GM12878 (cell line): ENCODE data around the gene CTR9. TPM values are rescaled to one million over a fixed set of nuclear protein-coding genes. Genes with fewer than 3 reads are reported as not detected.

Experiments used
- CBX5 ChIP-seq: sonication (generic); IDR thresholded peaks from 2 replicates; pipeline ENCODE4 v1.6.1; 2016; ENCODE audit warnings: low read depth, moderate library complexity, mild to moderate bottlenecking, inconsistent platforms
- MTA3 ChIP-seq: IDR thresholded peaks from 2 replicates; pipeline ENCODE4 v1.6.1; 2012; ENCODE audit warnings: low read length, inconsistent platforms, borderline replicate concordance
- RAD51 ChIP-seq: fragments of 450-650 bp; IDR thresholded peaks from 2 replicates; pipeline ENCODE4 v1.6.1; 2016; ENCODE audit warnings: moderate library complexity, mild to moderate bottlenecking, inconsistent platforms
- SKIL ChIP-seq: fragments of 450-650 bp; IDR thresholded peaks from 2 replicates; pipeline ENCODE4 v1.6.1; 2017; ENCODE audit warnings: mild to moderate bottlenecking, low read depth, inconsistent platforms; ENCODE audit not compliant: poor library complexity, severe bottlenecking
- ZNF24 ChIP-seq: fragments of 450-650 bp; IDR thresholded peaks from 2 replicates; pipeline ENCODE4 v1.6.1; 2017; ENCODE audit warnings: antibody characterized with exemption, mild to moderate bottlenecking
- polyA plus RNA-seq, 11 experiments: library from polyadenylated mRNA; depleted of rRNA in 4 of 11; unstranded in 6 of 11; stranded (reverse) in 5 of 11; fragments of >200 nt; fragmentation: Nextera tagmentation in 4 of 11; fragmentation: Illumina TruSeq in 1 of 11; extraction: Ambion mirVana in 4 of 11; extraction: Trizol in 1 of 11; gene quantifications; 1 replicate in 1 of 11; 2 replicates in 10 of 11; pipeline versions ENCODE4 v1.2.1 to v1.2.3, GENCODE V29; 2011 to 2016; ENCODE audit warnings: inconsistent platforms in 2 of 11, missing spikeins in 2 of 11, low read depth in 1 of 11
- small RNA-seq: library from RNA; depleted of rRNA; stranded (forward); fragments of <200 nt; gene quantifications from one replicate; pipeline ENCODE3, GENCODE V24; 2014
- total RNA-seq, 4 experiments: library from RNA; depleted of rRNA in 3 of 4; stranded (reverse); fragments of >200 nt in 3 of 4; fragmentation: Illumina TruSeq in 1 of 4; extraction: Trizol in 1 of 4; gene quantifications; 2 replicates each; pipeline versions ENCODE4 v1.2.1 to v1.2.3, GENCODE V29; 2013 to 2021
- TF ChIP-seq, protein P1 (sequence below), 3 experiments: IDR thresholded peaks in 2 of 3; conservative IDR thresholded peaks in 1 of 3; 2 replicates each; pipeline ENCODE4 v1.5.1; 2011; ENCODE audit warnings: low read depth in 3 of 3, low read length in 3 of 3, mild to moderate bottlenecking in 3 of 3, control low read depth in 2 of 3, moderate library complexity in 2 of 3, inconsistent platforms in 1 of 3, mixed read lengths in 1 of 3; ENCODE audit not compliant: control insufficient read depth in 2 of 3, insufficient read depth in 1 of 3; ENCODE audit errors: extremely low read depth in 1 of 3

Gene CTR9
- total and polyA plus RNA-seq, 10 of the 15 experiments (the other 5 are each of a cell fraction or from before 2014, with no cell fraction given) = 13.9 to 54.9 (median 28.9) TPM

GRCh38 chr11:10829139-10829538 is 78.1 kb downstream of the CTR9 start (continued):
- TF ChIP-seq, protein P1, sequence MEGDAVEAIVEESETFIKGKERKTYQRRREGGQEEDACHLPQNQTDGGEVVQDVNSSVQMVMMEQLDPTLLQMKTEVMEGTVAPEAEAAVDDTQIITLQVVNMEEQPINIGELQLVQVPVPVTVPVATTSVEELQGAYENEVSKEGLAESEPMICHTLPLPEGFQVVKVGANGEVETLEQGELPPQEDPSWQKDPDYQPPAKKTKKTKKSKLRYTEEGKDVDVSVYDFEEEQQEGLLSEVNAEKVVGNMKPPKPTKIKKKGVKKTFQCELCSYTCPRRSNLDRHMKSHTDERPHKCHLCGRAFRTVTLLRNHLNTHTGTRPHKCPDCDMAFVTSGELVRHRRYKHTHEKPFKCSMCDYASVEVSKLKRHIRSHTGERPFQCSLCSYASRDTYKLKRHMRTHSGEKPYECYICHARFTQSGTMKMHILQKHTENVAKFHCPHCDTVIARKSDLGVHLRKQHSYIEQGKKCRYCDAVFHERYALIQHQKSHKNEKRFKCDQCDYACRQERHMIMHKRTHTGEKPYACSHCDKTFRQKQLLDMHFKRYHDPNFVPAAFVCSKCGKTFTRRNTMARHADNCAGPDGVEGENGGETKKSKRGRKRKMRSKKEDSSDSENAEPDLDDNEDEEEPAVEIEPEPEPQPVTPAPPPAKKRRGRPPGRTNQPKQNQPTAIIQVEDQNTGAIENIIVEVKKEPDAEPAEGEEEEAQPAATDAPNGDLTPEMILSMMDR (IDR thresholded peaks at IDR 0.05 in 2 of 3, conservative IDR thresholded peaks at IDR 0.05 in 1 of 3; ENCODE audit: control insufficient read depth in 2 of 3, extremely low read depth in 1 of 3, insufficient read depth in 1 of 3, low read depth in 3 of 3, low read length in 3 of 3) = no peak
- TF ChIP-seq MTA3 (no peak), SKIL (no peak), CBX5 (no peak), RAD51 (no peak), ZNF24 (no peak)

Small RNA genes lying within 50 kb of the gene (small RNA-seq; reads per million reads assigned to genes)
- gene RF00019 (not detected), gene SNORD97 (not detected)

Other genes with a start within 250 kb of the CTR9 start
- gene RNF141, start 210.1 kb upstream of the CTR9 start, total RNA-seq (2014; rRNA removed) = 9.8 and 13.1 TPM in 2 replicates
- gene RNF141, start 210.1 kb upstream of the CTR9 start, total RNA-seq (2014; rRNA removed; fragmentation: Illumina TruSeq; extraction: Trizol) = 11.7 and 12.7 TPM in 2 replicates
- gene RNF141, start 210.1 kb upstream of the CTR9 start, total RNA-seq (2021) = 12.5 and 13.8 TPM in 2 replicates
- gene RNF141, start 210.1 kb upstream of the CTR9 start, polyA plus RNA-seq (2011; rRNA removed) = 14.7 and 24.0 TPM in 2 replicates
- 10.8 and 15.3 TPM in 2 replicates for gene RNF141, start 210.1 kb upstream of the CTR9 start, polyA plus RNA-seq (2014; fragmentation: Illumina TruSeq; extraction: Trizol)
- 10 to 100 TPM; 21.2 to 36.8 TPM for gene RNF141, start 210.1 kb upstream of the CTR9 start, polyA plus RNA-seq (2014; fragmentation: Nextera tagmentation; extraction: Ambion mirVana)
- 7.6 and 8.1 TPM in 2 replicates for gene RNF141, start 210.1 kb upstream of the CTR9 start, polyA plus RNA-seq (2014; rRNA removed)
- gene RNF141, start 210.1 kb upstream of the CTR9 start, polyA plus RNA-seq (2016; fragmentation: Nextera tagmentation; extraction: Ambion mirVana) = 10 to 100 TPM; 17.4 to 22.2 TPM
- gene LYVE1, start 182.6 kb upstream of the CTR9 start, total RNA-seq (2014; rRNA removed) = 0.05 TPM in 1 of 2 replicates, not detected in the other
- not detected in 2 replicates for gene LYVE1, start 182.6 kb upstream of the CTR9 start, total RNA-seq (2014; rRNA removed; fragmentation: Illumina TruSeq; extraction: Trizol)
- 0.13 and 0.15 TPM in 2 replicates for gene LYVE1, start 182.6 kb upstream of the CTR9 start, total RNA-seq (2021)
- gene LYVE1, start 182.6 kb upstream of the CTR9 start, polyA plus RNA-seq (2011; rRNA removed) = not detected in 2 replicates
- not detected in 2 replicates for gene LYVE1, start 182.6 kb upstream of the CTR9 start, polyA plus RNA-seq (2014; fragmentation: Illumina TruSeq; extraction: Trizol)
- not detected for gene LYVE1, start 182.6 kb upstream of the CTR9 start, polyA plus RNA-seq (2014; fragmentation: Nextera tagmentation; extraction: Ambion mirVana)
- gene LYVE1, start 182.6 kb upstream of the CTR9 start, polyA plus RNA-seq (2014; rRNA removed) = not detected in 2 replicates
- not detected for gene LYVE1, start 182.6 kb upstream of the CTR9 start, polyA plus RNA-seq (2016; fragmentation: Nextera tagmentation; extraction: Ambion mirVana)
- gene IRAG1, start 57.5 kb upstream of the CTR9 start, total RNA-seq (2014; rRNA removed) = under 0.01 and 0.06 TPM in 2 replicates
- gene IRAG1, start 57.5 kb upstream of the CTR9 start, total RNA-seq (2014; rRNA removed; fragmentation: Illumina TruSeq; extraction: Trizol) = 0.05 and 0.18 TPM in 2 replicates
- gene IRAG1, start 57.5 kb upstream of the CTR9 start, total RNA-seq (2021) = 0.03 and 0.40 TPM in 2 replicates
- gene IRAG1, start 57.5 kb upstream of the CTR9 start, polyA plus RNA-seq (2011; rRNA removed) = 0.01 TPM in 1 of 2 replicates, not detected in the other
- gene IRAG1, start 57.5 kb upstream of the CTR9 start, polyA plus RNA-seq (2014; fragmentation: Illumina TruSeq; extraction: Trizol) = 0.06 TPM in 1 of 2 replicates, not detected in the other
- under 1 TPM in 1 of 2 experiments, not detected in 1; 0.02 TPM for gene IRAG1, start 57.5 kb upstream of the CTR9 start, polyA plus RNA-seq (2014; fragmentation: Nextera tagmentation; extraction: Ambion mirVana)
- gene IRAG1, start 57.5 kb upstream of the CTR9 start, polyA plus RNA-seq (2014; rRNA removed) = 0.04 and 0.08 TPM in 2 replicates
- not detected for gene IRAG1, start 57.5 kb upstream of the CTR9 start, polyA plus RNA-seq (2016; fragmentation: Nextera tagmentation; extraction: Ambion mirVana)
- 882 and 914 TPM in 2 replicates for gene EIF4G2, start 57.7 kb downstream of the CTR9 start, total RNA-seq (2014; rRNA removed)
- gene EIF4G2, start 57.7 kb downstream of the CTR9 start, total RNA-seq (2014; rRNA removed; fragmentation: Illumina TruSeq; extraction: Trizol) = 587 and 614 TPM in 2 replicates
- gene EIF4G2, start 57.7 kb downstream of the CTR9 start, total RNA-seq (2021) = 833 and 857 TPM in 2 replicates
- gene EIF4G2, start 57.7 kb downstream of the CTR9 start, polyA plus RNA-seq (2011; rRNA removed) = 539 and 746 TPM in 2 replicates
- 813 and 914 TPM in 2 replicates for gene EIF4G2, start 57.7 kb downstream of the CTR9 start, polyA plus RNA-seq (2014; fragmentation: Illumina TruSeq; extraction: Trizol)
- 100 to 1,000 TPM; 210 to 317 TPM for gene EIF4G2, start 57.7 kb downstream of the CTR9 start, polyA plus RNA-seq (2014; fragmentation: Nextera tagmentation; extraction: Ambion mirVana)
- 395 and 419 TPM in 2 replicates for gene EIF4G2, start 57.7 kb downstream of the CTR9 start, polyA plus RNA-seq (2014; rRNA removed)
- gene EIF4G2, start 57.7 kb downstream of the CTR9 start, polyA plus RNA-seq (2016; fragmentation: Nextera tagmentation; extraction: Ambion mirVana) = 1,000 to 10,000 TPM; 1,072 to 1,104 TPM
- gene ZBED5, start 106.8 kb downstream of the CTR9 start, total RNA-seq (2014; rRNA removed) = 35.0 and 35.8 TPM in 2 replicates
- 35.3 and 35.9 TPM in 2 replicates for gene ZBED5, start 106.8 kb downstream of the CTR9 start, total RNA-seq (2014; rRNA removed; fragmentation: Illumina TruSeq; extraction: Trizol)
- gene ZBED5, start 106.8 kb downstream of the CTR9 start, total RNA-seq (2021) = 42.2 and 42.8 TPM in 2 replicates
- gene ZBED5, start 106.8 kb downstream of the CTR9 start, polyA plus RNA-seq (2011; rRNA removed) = 86.8 and 113 TPM in 2 replicates
- 39.3 and 51.6 TPM in 2 replicates for gene ZBED5, start 106.8 kb downstream of the CTR9 start, polyA plus RNA-seq (2014; fragmentation: Illumina TruSeq; extraction: Trizol)
- gene ZBED5, start 106.8 kb downstream of the CTR9 start, polyA plus RNA-seq (2014; fragmentation: Nextera tagmentation; extraction: Ambion mirVana) = 10 to 100 TPM; 27.3 to 29.4 TPM
- 27.4 and 34.4 TPM in 2 replicates for gene ZBED5, start 106.8 kb downstream of the CTR9 start, polyA plus RNA-seq (2014; rRNA removed)
- 10 to 100 TPM; 40.2 to 45.8 TPM for gene ZBED5, start 106.8 kb downstream of the CTR9 start, polyA plus RNA-seq (2016; fragmentation: Nextera tagmentation; extraction: Ambion mirVana)